HepG2 (cell line): ENCODE data around the gene FGFR3. TPM values are rescaled to one million over a fixed set of nuclear protein-coding genes. Genes with fewer than 3 reads are reported as not detected.

Source experiments
- FOSL1 ChIP-seq: sonication (generic); formaldehyde crosslinking; IDR thresholded peaks from 2 replicates; pipeline ENCODE4 v1.9.0; 2021; ENCODE audit warnings: missing genetic modification reagents, borderline replicate concordance
- FOXP1 ChIP-seq, 2 experiments: fragments of 450-650 bp in 1 of 2; IDR thresholded peaks; 2 replicates each; pipeline ENCODE4 v1.6.1; 2017 to 2018; ENCODE audit warnings: antibody characterized with exemption in 1 of 2
- GTF3A ChIP-seq: sonication (generic); formaldehyde crosslinking; conservative IDR thresholded peaks from 2 replicates; pipeline ENCODE4 v1.4.0; 2020; ENCODE audit warnings: mild to moderate bottlenecking, missing genetic modification reagents
- HNRNPLL ChIP-seq: fragments of 200-400 bp; formaldehyde crosslinking; IDR thresholded peaks from 2 replicates; pipeline ENCODE4 v1.6.1; 2017; ENCODE audit warnings: mild to moderate bottlenecking, low read depth, low read length; ENCODE audit not compliant: poor library complexity, severe bottlenecking
- TBX2 ChIP-seq: sonication (generic); formaldehyde crosslinking; IDR thresholded peaks from 2 replicates; pipeline ENCODE4 v1.5.0; 2020; ENCODE audit warnings: missing genetic modification reagents, mild to moderate bottlenecking, borderline replicate concordance
- ZBTB37 ChIP-seq: sonication (generic); formaldehyde crosslinking; IDR thresholded peaks from 2 replicates; pipeline ENCODE4 v1.4.0; 2020; ENCODE audit warnings: mild to moderate bottlenecking, missing genetic modification reagents
- ZBTB43 ChIP-seq: sonication (generic); formaldehyde crosslinking; conservative IDR thresholded peaks from 2 replicates; pipeline ENCODE4 v1.4.0; 2020; ENCODE audit warnings: missing genetic modification reagents
- ZFP41 ChIP-seq: sonication (generic); formaldehyde crosslinking; IDR thresholded peaks from 2 replicates; pipeline ENCODE4 v1.4.0; 2020; ENCODE audit warnings: mild to moderate bottlenecking, missing genetic modification reagents, borderline replicate concordance
- ZNF407 ChIP-seq: sonication (generic); formaldehyde crosslinking; IDR thresholded peaks from one replicate; pipeline ENCODE4 v1.5.1; 2020; ENCODE audit warnings: mild to moderate bottlenecking, missing genetic modification reagents; ENCODE audit errors: not compliant biosample characterization
- ZNF704 ChIP-seq: sonication (generic); formaldehyde crosslinking; IDR thresholded peaks from 2 replicates; pipeline ENCODE4 v1.8.1; 2023; ENCODE audit warnings: mild to moderate bottlenecking, inconsistent platforms, moderate library complexity, missing genetic modification reagents, borderline replicate concordance
- ZNF766 ChIP-seq: sonication (generic); formaldehyde crosslinking; IDR thresholded peaks from 2 replicates; pipeline ENCODE4 v1.5.0; 2020; ENCODE audit warnings: missing genetic modification reagents, borderline replicate concordance
- ZNF770 ChIP-seq: sonication (generic); formaldehyde crosslinking; IDR thresholded peaks from 2 replicates; pipeline ENCODE4 v1.5.0; 2020; ENCODE audit warnings: mild to moderate bottlenecking, missing genetic modification reagents
- polyA plus RNA-seq, 8 experiments: library from polyadenylated mRNA; depleted of rRNA in 3 of 8; stranded (reverse) in 7 of 8; unstranded in 1 of 8; fragments of >200 nt; fragmentation: Illumina TruSeq in 4 of 8; extraction: Trizol in 4 of 8; gene quantifications; 2 replicates each; pipeline versions ENCODE4 v1.2.1 to v1.2.3, GENCODE V29; 2011 to 2016; ENCODE audit warnings: low read depth in 4 of 8, missing spikeins in 1 of 8, mixed read lengths in 1 of 8; ENCODE audit not compliant: insufficient read depth in 1 of 8
- total RNA-seq, 5 experiments: library from RNA; depleted of rRNA; stranded (reverse); fragments of >200 nt; fragmentation: Illumina TruSeq; extraction: Trizol; gene quantifications; 2 replicates each; pipeline ENCODE4 v1.2.3, GENCODE V29; 2016; ENCODE audit warnings: low read depth in 1 of 5

FGFR3 gene
- total and polyA plus RNA-seq, 2 of the 13 experiments (the other 11 are each of a cell fraction or from before 2014, with no cell fraction given), result 103 to 109 TPM

- peak; percentile 74 for TF ChIP-seq ZNF407 (CRISPR knock-in tag)
- TF ChIP-seq ZBTB43 (CRISPR knock-in tag), result no peak
- no peak for TF ChIP-seq FOXP1 (IDR thresholded peaks at IDR 0.05)
- peak; percentile 13; the same call in 1 of the 2 replicates for TF ChIP-seq FOXP1 (CRISPR knock-in tag; IDR thresholded peaks at IDR 0.05)
- no peak for TF ChIP-seq ZNF766 (CRISPR knock-in tag)
- no peak for TF ChIP-seq ZFP41 (CRISPR knock-in tag)
- no peak for TF ChIP-seq ZNF704 (CRISPR knock-in tag)
- no peak for TF ChIP-seq FOSL1 (CRISPR knock-in tag)
- TF ChIP-seq HNRNPLL, result peak; percentile 60
- 0 out of 2 replicates have a peak, but pooled peaks have one; percentile 11 for TF ChIP-seq GTF3A (CRISPR knock-in tag)
- peak; percentile 94 for TF ChIP-seq TBX2 (CRISPR knock-in tag)
- peak; percentile 38; the same call in 1 of the 2 replicates for TF ChIP-seq ZNF770 (CRISPR knock-in tag)
- TF ChIP-seq ZBTB37, result no peak
Measured at GRCh38 chr4:1802151-1802715, 9.1 kb downstream of the FGFR3 start (continued).
